GM18520 (cell line): ENCODE results near the gene FIBCD1.

ENCODE experiments used
- ATAC-seq: cut with Tn5 transposase; IDR thresholded peaks from one replicate; pipeline ENCODE4 v1.9.1; 2021; ENCODE audit not compliant: unreplicated experiment

Gene FIBCD1

DNA sequence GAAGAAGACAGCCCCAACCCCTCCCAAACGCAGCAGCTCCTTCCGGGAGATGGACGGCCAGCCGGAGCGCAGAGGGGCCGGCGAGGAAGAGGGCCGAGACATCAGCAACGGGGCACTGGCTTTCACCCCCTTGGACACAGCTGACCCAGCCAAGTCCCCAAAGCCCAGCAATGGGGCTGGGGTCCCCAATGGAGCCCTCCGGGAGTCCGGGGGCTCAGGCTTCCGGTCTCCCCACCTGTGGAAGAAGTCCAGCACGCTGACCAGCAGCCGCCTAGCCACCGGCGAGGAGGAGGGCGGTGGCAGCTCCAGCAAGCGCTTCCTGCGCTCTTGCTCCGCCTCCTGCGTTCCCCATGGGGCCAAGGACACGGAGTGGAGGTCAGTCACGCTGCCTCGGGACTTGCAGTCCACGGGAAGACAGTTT is 54.9 kb downstream of the FIBCD1 start:
- ATAC-seq = no peak

DNA sequence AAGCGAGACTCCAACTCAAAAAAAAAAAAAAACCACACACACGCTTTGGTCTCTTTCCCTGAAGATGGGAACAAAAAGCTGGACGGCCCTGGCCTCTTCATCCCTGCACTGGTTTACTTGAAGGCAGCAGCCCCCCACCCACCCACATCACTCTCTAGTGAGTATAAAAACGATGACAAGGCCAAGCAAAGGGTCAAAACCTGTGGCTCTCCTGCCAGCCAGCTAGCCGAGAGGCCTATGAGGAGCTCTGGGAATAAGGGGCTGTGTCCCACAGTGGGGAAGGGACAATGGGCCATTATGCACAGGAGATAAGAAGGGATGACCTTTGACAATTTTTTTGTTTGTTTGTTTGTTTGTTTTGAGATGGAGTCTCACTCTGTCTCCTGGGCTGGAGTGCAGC is 55.6 kb downstream of the FIBCD1 start:
- ATAC-seq = no peak

DNA sequence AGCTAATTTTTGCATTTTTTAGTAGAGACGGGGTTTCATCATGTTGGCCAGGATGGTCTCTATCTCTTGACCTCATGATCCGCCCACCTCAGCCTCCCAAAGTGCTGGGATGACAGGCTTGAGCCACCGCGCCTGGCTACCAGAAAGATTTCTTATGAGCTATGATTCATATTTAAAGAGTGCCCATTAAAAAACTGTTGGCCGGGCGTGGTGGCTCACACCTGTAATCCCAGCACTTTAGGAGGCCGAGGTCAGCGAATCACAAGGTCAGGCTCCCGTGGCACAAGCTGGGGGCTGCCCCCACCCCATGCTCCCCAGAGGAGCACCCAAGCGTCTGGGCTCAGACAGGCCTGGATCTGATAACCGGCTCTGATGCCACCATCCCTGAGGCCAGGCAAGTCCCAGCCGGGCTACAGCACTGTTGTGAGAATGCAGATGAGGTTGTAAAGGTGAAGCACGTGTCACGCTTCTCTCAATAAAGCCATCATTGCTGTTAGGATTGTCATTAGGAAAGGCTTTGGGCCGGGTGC is 56.3 kb downstream of the FIBCD1 start:
- ATAC-seq = no peak

DNA sequence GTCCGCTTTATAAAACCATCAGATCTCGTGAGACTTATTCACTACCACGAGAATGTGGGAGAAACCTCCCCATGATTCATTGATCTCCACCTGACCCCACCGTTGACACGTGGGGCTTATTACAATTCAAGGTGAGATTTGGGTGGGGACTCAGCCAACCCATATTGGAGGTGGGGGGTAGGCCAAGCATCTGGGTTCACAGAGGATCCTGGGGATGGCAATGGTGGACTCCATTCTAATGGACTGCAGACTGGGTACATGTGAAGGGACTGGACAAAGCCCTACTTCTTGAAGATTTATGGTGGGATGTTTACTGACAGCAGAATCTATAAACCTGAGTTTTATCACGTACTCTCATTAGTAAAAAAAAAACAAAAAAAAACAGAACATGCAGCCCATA is 57.5 kb downstream of the FIBCD1 start:
- no peak for ATAC-seq

DNA sequence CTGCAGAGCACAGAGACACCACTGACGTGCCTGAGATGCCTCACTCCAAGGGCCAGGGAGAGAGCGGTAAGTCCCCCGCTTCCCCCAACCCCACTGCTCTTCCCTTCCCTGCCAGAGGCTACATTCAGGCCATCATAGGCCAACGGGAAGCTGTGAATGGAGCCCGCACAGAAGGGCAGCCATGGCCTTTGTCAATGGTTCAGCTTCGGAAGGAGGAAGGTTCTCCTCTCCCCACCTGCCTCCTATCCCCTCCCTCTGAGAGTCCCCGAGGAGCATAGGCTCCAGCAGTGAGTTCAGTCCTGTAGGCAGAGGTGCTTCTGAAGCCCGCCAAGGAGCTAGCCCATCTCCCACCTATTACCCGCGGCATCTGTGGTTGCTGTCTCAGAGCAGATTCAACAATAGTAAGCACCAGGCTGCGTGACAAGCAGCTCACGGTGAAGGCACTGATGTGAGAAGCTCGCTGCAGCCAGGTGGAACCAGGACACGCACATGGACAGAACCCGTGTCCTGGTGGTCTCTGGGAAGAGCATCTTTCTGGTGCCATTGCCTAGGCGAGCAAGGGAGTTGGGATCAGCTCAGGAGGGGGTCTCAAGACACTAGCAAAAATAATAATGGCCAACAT is 58.3 kb downstream of the FIBCD1 start:
- ATAC-seq = no peak

DNA sequence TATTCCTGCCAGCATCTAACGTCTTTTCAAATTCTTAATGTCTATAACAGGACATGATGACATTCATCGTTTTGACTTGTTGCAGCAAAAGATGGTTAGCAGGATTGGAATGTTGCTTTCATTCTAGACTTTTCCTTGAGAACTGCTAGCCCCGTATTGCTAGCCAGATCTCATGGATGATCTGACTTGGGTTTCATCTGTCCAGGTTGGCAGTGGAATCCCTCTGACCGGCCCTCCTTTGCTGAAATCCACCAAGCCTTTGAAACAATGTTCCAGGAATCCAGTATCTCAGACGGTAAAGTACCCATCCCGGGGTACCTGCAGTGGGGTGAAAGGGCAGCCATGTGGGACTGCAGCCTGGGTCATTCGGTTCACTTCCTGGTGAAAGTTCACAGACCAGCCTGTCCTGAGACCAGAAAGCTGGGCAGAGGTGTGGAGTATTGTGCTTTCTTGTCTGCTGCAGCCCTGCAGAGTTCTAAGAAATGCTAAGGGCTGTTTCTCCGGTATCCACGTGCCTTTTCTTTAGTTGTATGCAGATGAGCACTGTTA is 59.1 kb downstream of the FIBCD1 start:
- no peak for ATAC-seq

DNA sequence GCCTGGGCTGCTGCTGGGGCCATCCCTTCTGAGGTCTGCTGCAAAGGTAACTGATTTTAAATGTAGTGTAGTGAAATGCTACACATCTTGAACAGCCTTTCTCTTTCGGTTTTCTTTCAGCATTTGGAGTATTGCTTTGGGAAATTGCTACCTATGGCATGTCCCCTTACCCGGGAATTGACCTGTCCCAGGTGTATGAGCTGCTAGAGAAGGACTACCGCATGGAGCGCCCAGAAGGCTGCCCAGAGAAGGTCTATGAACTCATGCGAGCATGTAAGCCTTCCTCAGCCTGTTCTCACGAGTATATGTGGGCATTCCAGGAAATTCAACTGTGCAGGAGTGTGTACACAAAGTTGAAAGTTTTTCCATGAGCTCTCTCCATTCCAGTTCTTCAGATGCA is 60.8 kb downstream of the FIBCD1 start:
- no peak for ATAC-seq

DNA sequence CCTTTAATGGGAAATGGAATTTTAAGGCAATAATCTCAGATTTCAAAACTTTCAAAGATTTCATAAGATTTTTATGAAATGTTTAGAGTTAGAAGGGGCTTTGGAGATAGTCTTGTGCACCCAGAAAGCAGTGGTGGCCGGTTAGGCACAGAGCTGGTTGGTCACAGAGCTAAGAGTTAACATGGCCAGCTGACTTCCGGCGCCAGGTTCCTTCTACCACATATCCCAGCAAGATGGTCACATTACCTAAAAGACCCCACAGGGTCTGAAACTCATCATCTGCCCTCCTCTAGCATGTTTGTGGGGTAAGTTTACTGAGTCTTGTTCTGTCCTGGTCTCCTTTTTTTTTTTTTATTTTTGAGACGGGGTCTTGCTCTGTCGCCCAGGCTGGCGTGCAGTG is 61.7 kb downstream of the FIBCD1 start:
- no peak for ATAC-seq

DNA sequence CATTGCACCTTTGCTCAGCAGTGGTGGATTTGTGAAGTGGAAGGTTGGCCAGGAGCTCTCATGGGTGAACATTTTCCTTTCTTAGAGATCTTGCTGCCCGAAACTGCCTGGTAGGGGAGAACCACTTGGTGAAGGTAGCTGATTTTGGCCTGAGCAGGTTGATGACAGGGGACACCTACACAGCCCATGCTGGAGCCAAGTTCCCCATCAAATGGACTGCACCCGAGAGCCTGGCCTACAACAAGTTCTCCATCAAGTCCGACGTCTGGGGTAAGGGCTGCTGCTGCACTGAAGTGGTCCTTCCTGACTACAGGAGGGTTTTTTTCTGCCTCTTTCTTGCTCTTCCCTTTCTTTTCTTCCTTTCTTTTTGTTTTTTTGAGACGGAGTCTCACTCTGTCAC is 64.3 kb downstream of the FIBCD1 start:
- ATAC-seq = no peak

DNA sequence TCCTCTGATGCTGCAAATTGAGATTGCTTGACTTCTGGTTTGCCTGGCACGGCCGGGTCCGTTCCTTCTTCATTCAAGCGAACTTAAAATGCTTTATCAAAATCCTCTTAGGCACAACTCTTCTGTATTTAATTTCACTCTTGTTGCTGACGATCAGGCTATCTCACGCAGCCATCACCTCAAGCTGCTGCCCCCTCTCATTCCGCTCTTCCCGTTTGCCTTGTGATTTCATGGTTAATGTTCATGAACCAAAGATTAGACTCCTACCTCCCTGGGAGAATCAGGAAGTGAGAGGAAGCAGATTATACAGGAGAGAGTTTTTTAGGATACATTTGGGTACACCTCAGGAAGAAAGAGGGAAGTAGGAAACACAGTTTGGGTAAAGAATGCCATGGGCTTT is 65.1 kb downstream of the FIBCD1 start:
- no peak for ATAC-seq

DNA sequence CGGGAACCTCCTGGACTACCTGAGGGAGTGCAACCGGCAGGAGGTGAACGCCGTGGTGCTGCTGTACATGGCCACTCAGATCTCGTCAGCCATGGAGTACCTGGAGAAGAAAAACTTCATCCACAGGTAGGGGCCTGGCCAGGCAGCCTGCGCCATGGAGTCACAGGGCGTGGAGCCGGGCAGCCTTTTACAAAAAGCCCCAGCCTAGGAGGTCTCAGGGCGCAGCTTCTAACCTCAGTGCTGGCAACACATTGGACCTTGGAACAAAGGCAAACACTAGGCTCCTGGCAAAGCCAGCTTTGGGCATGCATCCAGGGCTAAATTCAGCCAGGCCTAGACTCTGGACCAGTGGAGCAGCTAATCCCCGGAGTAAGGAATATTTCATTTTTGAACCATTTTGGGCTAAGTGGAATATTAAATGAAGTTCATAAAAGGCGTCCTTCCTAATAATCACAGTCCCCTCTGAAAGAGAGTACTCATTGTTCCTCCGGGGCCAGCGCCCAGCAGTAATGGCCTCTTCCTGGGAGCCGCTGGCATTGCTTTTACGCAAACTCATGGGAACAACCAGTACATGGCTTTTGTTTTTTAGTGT is 66.0 kb downstream of the FIBCD1 start:
- no peak for ATAC-seq

DNA sequence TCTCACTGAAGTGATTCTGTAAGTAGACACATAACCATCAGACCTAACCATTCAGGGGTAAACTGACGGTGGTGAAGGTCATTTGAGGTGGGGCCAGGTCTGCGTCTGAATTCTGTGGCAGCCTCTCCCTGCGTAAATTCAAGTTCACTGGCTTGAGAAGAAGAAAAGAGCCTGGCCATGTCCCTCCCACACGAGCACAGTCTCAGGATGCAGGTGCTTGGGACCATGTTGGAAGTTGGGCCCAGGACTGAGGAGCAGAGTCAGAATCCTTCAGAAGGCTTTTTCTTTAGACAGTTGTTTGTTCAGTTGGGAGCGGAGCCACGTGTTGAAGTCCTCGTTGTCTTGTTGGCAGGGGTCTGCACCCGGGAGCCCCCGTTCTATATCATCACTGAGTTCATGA is 66.5 kb downstream of the FIBCD1 start:
- ATAC-seq = no peak

DNA sequence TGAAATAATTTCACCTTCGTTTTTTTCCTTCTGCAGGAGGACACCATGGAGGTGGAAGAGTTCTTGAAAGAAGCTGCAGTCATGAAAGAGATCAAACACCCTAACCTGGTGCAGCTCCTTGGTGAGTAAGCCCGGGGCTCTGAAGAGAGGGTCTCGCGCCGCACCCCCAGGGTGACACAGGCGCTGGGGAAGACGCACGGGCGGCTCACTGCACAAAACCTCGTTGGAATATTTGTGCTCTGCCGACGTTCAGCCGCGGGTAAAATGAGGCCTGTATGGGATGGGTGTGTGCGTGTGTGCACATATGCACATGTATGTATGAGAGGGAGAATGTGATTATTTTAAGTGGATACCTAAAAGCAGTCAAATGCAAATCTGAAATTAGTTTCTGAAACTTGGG is 67.0 kb downstream of the FIBCD1 start:
- no peak for ATAC-seq

DNA sequence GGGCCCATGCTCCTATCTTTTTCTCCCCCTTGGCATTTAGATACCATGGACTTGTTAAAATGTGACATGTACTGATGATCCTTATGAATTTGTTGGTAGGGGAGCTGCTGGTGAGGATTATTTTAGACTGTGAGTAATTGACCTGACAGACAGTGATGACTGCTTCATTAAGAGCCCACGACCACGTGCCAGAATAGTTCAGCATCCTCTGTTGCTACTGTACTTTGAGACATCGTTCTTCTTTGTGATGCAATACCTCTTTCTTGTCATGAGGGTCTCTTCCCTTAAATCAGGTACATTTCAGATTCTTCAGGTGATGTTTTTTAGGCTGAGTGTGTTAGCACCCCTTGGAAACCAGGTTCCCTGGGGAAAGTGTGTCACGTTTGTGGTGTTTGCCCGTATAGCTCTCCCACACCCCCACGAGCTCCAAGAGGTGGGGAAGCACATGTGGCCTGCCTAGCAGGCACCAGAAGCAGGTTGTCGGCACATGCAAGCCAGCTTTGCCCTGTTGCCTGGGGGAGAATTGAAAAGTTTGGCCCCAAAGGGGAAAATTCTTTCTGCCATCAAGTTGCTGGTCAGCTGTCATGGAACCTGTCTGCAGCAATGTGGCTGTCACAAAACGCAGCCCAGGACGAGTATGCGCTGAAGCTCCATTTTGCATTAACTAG is 67.5 kb downstream of the FIBCD1 start:
- no peak for ATAC-seq

DNA sequence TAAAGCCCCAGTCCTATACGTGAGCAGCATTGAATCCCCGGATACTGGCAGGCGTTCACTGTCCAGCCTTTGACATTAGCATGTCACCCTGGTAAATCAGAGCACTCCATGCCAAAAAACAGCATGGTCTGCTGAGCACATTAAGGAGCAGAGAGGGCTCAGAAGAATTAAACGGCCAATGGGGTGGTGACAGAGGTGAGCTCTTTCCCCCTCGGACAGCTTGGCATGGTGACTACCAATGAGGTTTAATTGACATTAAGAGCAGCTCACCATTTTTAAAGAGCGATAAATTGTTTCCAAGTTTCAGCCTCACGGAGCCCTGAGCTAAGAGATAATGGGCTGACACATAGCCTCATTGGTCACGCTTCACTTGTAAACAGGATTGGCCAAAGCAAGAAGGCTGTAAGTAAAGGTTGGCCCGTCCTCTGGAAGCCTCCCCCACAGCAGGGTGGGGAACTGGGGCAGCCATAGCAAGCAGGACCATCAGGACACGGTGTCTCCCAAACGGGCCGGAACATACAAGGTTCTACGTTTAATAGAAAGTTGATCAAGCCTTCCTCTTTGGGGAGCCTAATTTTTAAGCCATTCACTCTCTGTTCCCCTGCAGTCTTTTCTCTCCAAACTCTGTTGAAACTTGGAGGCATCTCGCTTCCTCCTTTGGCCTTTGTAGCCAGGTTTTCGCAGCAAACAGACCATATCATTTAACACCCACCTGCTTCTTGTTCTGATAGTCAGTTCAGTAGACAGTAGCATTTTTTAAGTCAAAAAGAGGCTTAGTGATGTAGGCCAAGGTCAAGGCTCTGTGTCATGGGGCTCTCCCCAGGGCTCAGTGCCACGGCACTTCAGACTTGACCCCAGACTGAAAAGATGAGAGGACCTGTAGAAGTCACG is 68.3 kb downstream of the FIBCD1 start:
- ATAC-seq = no peak

DNA sequence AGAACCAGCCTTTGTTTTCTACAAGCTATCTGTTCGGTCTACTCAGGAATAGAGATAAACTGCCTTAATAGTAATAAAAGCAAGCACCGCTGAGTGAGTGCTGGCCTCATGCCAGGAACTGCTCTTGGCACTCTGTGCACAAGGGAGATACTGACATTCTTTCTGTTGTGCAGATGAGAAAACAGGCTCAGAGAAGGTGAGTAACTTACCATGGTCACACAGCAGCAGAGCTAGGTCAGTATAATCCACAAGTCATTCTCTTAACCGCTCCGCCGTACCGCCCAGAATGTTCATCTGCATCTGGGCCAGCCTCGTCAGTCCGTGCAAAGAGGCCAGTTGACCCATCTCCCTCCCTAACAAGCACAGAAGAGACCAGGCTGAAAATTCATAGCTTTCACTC is 69.8 kb downstream of the FIBCD1 start:
- no peak for ATAC-seq

DNA sequence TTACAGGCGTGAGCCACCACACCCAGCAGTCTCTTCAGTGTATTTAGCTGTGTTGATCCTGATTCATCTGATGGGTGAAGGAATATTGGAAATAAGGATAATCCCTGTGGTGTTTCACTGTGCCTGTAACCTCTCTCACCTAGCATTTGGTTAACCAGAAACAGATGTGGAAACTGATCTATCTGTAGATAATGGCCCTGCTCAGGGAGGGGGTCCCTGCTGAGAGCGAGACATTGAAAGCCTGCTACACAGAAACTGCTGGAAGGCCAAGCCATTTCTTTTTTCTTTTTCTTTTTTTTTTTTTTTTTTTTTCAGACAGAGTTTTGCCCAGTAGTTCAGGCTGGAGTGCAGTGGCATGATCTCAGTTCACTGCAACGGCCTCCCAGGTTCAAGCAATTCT is 70.8 kb downstream of the FIBCD1 start:
- no peak for ATAC-seq

DNA sequence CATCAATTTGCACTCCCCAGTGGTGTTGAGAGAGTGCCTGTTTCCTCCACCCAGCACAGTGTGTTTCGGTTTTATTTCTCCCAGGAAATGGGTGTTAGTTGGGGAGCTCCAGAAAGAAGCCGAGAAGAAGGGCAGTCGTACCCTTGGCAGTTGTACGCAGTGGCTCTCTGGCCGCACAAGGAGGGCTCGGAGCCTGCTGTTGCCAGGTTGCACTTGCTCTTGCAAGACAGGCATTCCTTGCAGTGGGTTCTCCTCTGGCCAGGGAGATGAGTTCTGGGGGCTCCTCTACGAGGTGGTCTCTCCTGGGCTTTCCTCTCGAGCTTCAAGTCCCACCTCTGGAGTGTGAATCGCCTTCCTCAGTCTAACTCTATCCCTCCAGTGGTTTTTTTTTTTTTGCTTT is 71.5 kb downstream of the FIBCD1 start:
- ATAC-seq = no peak

DNA sequence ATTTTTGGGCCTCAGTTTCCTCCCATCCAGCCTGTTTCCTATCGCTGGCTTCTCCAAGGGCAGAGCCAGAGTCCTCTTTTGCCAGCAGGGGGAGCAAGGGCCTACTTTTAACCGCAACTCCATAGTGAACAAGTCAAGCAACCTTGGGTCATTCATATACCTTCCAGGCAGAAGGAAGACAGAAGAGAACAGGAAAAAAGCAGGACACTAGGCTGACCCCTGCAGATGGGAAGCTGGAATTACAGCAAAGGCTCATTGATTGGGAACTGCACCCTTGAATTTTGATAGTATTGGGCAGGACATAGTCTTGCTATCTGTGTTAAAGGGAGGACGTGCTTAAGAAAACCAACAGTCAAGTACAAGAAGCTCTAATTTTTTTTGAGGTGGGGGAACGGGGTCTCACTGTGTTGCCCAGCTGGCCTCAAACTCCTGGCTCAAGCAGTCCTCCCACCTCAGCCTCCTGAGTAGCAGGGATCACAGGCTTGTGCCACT is 72.5 kb downstream of the FIBCD1 start:
- no peak for ATAC-seq

DNA sequence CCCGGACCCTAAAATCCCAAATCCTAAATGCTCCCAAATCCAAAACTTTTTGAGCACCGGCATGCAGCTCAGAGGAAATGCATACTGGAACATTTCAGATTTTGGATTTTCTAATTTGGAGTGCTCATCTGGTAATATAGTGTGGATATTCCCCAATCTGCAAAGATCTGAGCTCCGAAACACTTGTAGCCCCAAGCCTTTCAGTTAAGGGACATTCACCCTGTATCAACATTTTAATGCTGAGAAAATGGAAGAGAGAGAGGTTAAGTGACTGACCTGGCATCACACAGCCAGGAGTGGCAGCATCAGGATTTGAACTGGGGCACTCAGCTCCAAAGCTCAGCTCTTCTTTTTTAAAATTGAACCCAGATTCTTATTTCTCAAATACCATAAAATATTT is 73.1 kb downstream of the FIBCD1 start:
- ATAC-seq = no peak

DNA sequence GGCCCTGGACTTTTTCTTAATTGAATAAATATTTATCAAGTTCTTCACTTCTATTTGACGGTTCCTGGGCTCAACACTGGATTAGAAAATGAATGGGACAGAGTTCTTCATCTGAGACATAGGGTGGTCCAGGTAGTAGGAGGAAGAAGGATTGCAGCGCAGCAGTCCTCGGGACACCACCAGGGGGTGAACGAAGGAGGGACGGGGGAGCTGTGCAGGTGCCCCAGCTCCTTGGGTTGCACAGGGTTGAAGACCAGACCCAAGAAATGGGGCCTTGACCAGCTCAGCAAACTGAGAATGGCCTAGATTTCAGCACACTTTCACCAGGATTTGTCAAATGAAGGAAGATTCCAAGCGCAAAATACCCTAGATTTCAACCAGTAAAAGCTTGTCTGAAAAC is 74.5 kb downstream of the FIBCD1 start:
- no peak for ATAC-seq
